GM19193 (cell line): Measurements from ENCODE around the gene ANKRD26.

Experiments
- POLR2A ChIP-seq: IDR thresholded peaks from 4 replicates; pipeline ENCODE4 v1.6.1; 2011; ENCODE audit not compliant: insufficient read depth, insufficient read length; ENCODE audit errors: extremely low read depth

ANKRD26 gene

GRCh38 chr10:26969145-26969926 is 131.0 kb downstream of the ANKRD26 start:
- no peak for TF ChIP-seq POLR2A

- no peak for TF ChIP-seq POLR2A
Measured at GRCh38 chr10:26962835-26963234, 137.5 kb downstream of the ANKRD26 start.

GRCh38 chr10:26960308-26960707 is 140.0 kb downstream of the ANKRD26 start:
- no peak for TF ChIP-seq POLR2A

GRCh38 chr10:26959841-26960240 is 140.5 kb downstream of the ANKRD26 start:
- TF ChIP-seq POLR2A = no peak
